GM10847 (cell line): ENCODE measurements around the gene KCNG4.

Experiments used
- POLR2A ChIP-seq: IDR thresholded peaks from 2 replicates; pipeline ENCODE4 v1.6.1; 2011; ENCODE audit not compliant: insufficient read length; ENCODE audit errors: extremely low read depth

Gene KCNG4

DNA sequence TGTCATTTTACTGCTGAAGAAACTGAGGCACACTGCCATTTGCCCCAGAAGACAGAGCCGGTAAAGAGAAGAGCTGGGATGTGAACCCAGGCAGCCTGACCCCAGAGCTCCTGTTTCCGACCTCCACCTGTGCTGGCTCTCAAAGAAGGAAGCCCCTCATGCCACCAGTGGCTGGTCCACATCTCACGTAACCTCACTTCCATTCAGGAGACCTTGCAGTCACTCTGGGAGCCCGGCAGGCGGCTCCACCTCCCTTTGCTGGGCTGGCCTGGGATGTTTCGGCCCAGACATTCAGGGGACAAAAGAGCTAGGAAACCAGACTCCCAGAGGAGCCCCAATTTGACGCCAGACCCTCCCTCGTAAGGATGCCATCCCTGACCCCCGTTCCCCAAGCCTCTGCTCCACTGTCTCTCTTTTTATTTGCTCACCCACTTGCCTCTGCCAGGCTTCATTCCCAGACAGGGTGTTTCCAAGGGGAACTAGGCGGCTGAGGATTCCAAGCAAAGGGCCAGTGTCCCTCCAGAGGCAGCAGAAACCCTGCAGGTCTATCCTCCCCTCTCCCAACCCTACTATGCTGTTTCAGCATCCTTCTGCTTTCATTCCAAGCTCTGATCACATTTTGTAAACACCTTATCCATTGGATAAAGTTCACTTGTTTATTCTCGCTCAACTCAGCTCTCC is 55.8 kb downstream of the KCNG4 start:
- TF ChIP-seq POLR2A: no peak

GRCh38 chr16:84183572-84183875 is 56.3 kb downstream of the KCNG4 start:
- TF ChIP-seq POLR2A: no peak

DNA sequence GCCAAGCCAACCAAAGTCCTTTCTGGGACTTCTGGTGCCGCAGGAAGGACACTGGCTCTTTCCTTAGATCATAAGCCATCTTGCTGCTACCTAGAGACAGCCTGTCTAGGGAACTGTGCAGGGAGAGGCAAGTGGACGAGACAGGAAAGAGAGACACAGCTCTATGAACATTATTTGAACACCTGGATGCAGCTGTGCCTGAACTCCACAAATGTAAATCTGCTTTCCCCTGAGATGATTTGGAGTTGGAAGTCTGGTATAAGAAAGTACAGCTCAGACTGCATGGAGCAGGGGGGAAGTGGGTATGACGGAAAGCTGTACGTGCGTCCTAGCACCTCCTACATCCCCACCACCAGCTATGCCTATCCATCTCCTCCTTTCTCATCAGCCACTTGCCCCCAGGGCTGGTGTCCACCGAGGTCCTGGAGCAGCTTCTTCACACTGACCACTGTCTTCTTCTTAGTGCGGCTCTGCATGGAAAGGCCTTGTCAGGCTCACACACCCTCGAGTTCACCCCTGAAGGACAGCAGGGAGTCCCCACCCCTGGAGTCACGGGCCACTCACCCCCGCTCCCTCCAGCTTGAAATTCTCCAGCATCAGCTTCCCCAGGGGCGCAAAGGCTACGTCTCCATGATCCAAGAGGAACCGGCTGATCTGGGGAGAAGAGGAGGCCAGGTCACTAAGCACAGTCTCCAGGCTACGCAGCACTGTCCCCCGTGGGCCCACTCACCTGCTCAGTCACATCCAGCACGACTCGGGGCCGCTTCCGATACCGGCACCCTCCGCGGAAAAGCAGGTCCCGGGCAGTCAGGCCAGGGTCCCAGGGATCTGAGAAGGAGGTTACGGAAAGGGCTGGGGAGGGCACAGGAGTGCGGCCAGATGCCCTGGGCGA is 56.9 kb downstream of the KCNG4 start:
- no peak for TF ChIP-seq POLR2A

GRCh38 chr16:84182104-84182503 is 57.7 kb downstream of the KCNG4 start:
- TF ChIP-seq POLR2A: no peak

GRCh38 chr16:84181144-84181915 is 58.5 kb downstream of the KCNG4 start:
- TF ChIP-seq POLR2A: no peak

DNA sequence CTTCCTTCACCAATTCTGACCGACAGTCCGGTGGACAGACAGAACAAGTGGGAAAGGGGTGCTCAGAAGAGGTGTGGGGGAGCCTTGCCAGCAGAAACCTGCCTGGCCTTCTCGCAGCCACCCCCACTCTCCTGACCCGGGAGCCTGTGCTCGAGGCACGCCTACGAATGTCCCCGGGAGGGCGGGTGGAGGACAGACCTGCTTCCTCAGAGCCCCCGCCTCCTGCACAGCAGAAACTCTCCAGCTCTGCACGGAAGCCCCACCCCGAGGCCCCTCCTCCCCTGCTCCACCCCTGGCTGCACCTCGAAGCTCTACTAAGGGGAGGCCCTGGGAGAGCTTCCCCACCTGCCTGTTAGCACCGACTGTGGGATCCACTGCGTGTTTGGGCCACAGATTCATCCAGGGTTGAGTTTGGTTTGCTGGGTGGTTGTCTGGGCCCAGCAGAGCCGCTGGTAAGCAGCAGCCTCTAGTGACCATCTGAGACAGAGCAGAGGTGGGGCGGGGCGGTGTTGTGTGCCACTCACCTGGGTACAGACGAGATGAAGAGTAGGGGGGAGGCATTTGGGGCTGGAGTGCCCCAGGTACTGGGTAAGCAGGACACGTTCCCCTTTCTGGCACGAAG is 59.2 kb downstream of the KCNG4 start:
- TF ChIP-seq POLR2A: no peak

- no peak for TF ChIP-seq POLR2A
Observed at GRCh38 chr16:84179612-84180320, 60.0 kb downstream of the KCNG4 start.

DNA sequence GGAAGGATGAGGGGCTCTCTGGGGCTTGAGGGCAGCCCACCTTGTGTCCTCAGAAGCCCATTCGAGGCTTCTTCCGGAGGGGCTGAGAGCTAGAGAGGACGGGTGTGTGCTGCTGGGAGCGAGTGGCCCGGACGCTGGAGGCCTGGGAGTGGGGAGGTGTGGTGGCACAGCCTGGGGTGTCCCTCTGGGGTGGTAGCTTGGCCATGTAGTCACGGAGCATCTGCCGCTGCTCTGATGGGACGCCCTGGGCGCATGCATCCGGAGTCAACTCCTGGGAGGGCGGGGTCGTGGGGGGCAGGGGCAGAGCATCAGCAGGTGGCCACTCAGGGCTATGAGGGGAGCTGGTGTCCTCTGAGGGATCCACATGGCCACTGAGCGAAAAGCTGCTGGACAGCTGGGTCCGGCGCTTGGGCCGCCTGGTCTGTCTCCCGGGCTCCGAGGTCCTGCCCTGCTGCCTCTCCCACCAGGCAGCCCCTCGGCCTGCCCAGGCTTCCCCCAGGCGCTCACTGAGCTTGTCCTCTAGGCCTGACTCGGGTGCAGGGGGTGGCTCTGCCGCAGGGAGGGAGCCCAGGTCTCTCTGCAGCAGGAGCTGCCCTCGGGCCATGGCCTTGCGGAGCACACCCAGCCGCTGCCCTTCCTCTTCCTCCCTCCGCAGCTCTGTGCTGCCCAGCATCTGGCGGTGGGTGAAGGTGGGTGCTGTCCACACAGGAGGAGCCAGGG is 60.8 kb downstream of the KCNG4 start:
- TF ChIP-seq POLR2A: no peak

DNA sequence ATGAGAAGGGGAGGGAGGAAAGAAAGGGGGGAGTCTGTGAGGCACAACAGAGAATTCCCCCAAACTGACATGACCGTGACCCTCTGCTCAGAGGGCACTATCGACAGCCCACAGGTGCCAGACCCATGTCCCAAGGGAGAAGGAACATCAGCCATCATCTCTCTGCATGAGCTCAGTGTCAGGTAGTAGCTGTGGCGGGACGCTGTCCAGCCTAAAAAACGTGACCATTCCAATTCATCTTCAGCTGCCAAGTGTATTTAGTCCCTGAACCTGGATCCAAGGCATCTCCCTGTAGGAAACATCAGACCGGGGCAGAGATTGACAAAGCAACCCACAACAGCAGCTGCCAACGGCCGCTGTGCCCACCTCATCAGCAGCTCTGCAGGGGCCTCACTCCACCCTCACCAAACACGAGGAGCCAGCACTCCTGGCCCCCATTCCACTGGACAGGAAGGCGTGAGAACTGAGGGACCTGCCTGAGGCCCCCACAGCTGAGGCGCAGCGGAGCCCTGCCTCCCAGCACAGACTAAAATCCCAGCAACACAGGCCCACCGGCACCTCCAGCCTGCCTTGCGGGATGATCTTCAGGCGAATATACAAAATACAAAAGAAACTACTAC is 61.6 kb downstream of the KCNG4 start:
- TF ChIP-seq POLR2A: no peak

DNA sequence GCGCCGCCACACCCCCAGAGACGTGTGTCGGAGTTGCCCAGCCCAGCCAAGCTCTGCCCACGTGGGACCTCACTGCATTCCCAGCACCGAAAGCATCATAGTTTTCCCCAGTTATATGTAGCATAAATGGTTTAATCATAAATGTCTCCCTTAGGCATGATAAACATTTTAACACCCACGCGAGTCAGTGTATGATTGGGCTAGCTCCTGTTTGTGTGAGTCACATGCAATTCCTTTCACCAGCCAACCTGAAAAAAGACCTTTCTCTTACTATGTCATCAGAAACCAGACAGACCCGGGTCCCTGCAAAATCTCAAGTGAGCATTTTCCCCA is 62.1 kb downstream of the KCNG4 start:
- TF ChIP-seq POLR2A: no peak

- TF ChIP-seq POLR2A: no peak
Observed at GRCh38 chr16:84176192-84177053, 63.4 kb downstream of the KCNG4 start.

GRCh38 chr16:84175350-84176081 is 64.3 kb downstream of the KCNG4 start:
- no peak for TF ChIP-seq POLR2A
